Mononuclear cell (primary cell): ENCODE measurements around the gene AOPEP. TPM values are rescaled to one million over a fixed set of nuclear protein-coding genes. Genes with fewer than 3 reads are reported as not detected.

Source experiments
- H3K27me3 ChIP-seq: 2 replicates; pipeline ENCODE4 v1.6.0; 2011; ENCODE audit warnings: low read length, control low read depth; ENCODE audit not compliant: insufficient read depth
- H3K4me1 ChIP-seq: 2 replicates; pipeline ENCODE4 v1.5.1; 2011; ENCODE audit warnings: mild to moderate bottlenecking, low read length, control low read depth; ENCODE audit not compliant: insufficient read depth
- H3K4me3 ChIP-seq: 2 replicates; pipeline ENCODE4 v1.5.1; 2011; ENCODE audit warnings: mild to moderate bottlenecking, low read length, moderate library complexity
- H3K9me3 ChIP-seq: 2 replicates; pipeline ENCODE4 v1.5.1; 2011; ENCODE audit warnings: low read depth, mild to moderate bottlenecking, control low read depth, low read length
- total RNA-seq: library from RNA; depleted of rRNA; stranded (reverse); fragments of >200 nt; gene quantifications from one replicate; pipeline ENCODE4 v1.2.3, GENCODE V29; 2012

AOPEP gene
- total RNA-seq, 1 donor = 6.2 TPM

- no peaks in the 10 kb centered on the region for H3K27me3 ChIP-seq
Measured at GRCh38 chr9:94768766-94769165, 42.3 kb downstream of the AOPEP start.

GRCh38 chr9:94770334-94770733 is 43.8 kb downstream of the AOPEP start:
- Histone ChIP-seq H3K9me3 (no peaks in the 10 kb centered on the region), H3K4me1 (no peaks in the 10 kb centered on the region), H3K4me3 (no peak overlapping the region), H3K27me3 (no peaks in the 10 kb centered on the region)

More at GRCh38 chr9:94768766-94769165, 42.3 kb downstream of the AOPEP start:
- Histone ChIP-seq H3K4me1 (no peaks in the 10 kb centered on the region), H3K9me3 (no peaks in the 10 kb centered on the region), H3K4me3 (no peak overlapping the region)

GRCh38 chr9:94771096-94771495 is 44.6 kb downstream of the AOPEP start:
- Histone ChIP-seq H3K4me1 (no peaks in the 10 kb centered on the region), H3K9me3 (no peaks in the 10 kb centered on the region), H3K27me3 (no peaks in the 10 kb centered on the region), H3K4me3 (no peak overlapping the region)

- Histone ChIP-seq H3K27me3 (no peaks in the 10 kb centered on the region), H3K9me3 (no peaks in the 10 kb centered on the region), H3K4me1 (no peaks in the 10 kb centered on the region), H3K4me3 (no peak overlapping the region)
Measured at GRCh38 chr9:94772144-94772543, 45.6 kb downstream of the AOPEP start.

DNA sequence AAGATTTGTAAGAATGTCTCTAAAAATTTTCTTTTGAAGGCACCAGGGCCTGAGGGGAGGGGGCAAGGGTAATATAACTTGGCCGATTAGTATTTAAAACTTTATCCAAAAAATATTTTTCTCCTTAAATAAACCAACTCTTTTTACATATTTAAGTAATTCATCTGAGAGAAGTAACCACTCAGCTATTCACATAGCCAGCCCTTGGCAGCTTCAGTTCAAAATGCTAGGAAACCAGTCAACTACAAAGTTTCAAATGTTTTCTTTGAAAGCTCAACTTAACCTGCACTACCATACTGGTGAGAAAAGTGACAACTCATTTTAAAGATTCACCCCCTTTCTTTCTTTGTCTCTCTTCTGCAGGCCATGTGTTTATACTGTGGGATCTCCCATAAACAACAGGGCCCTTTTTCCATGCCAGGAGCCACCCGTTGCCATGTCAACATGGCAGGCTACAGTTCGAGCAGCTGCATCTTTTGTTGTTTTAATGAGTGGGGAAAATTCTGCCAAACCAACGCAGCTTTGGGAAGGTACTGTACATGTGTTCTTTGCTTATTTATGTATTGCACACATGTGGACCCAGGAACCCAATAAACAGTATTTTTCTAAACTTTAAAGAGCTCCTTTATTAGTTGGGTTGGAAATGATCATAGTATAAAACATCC is 46.3 kb downstream of the AOPEP start:
- Histone ChIP-seq H3K4me3 (no peak overlapping the region), H3K9me3 (no peaks in the 10 kb centered on the region), H3K27me3 (no peaks in the 10 kb centered on the region), H3K4me1 (no peaks in the 10 kb centered on the region)

DNA sequence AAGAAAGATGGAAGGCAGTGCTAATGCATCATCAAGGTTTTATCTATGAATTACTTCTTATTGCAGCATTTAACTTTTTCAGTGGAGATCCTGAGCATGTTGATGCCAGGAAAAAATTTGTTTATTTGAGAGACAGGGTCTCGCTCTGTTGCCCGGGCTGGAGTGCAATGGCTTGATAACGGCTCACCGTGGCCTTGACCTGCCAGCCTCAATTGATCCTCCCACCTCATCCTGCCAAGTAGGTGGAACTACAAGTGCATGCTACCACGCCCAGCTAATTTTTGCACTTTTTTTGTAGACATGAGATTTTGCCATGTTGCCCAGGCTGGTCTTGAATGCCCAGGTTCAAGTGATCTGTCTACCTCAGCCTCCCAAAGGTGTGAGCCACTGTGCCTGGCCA is 47.2 kb downstream of the AOPEP start:
- Histone ChIP-seq H3K27me3 (no peaks in the 10 kb centered on the region), H3K4me1 (no peaks in the 10 kb centered on the region), H3K4me3 (no peak overlapping the region), H3K9me3 (no peaks in the 10 kb centered on the region)

DNA sequence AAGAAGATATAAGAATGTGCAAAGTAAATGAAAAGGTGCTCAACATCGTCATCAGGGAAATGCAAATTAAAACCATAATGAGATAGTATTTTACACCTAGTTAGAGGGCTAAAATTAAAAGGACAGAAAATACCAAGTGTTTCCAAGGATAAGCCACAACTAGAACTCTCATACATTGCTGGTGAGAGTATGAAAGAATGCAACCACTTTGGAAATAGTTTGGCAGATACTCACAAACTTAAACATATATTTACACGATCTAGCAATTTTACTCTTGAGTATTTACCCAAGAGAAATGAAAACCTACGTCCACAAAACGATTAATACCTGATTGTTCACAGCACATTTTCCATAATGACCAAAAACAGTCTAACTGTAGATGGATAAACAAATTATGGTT is 51.5 kb downstream of the AOPEP start:
- H3K9me3 ChIP-seq = no peaks in the 10 kb centered on the region
- H3K4me3 ChIP-seq = no peak overlapping the region
- H3K4me1 ChIP-seq = no peaks in the 10 kb centered on the region
- H3K27me3 ChIP-seq = no peaks in the 10 kb centered on the region

DNA sequence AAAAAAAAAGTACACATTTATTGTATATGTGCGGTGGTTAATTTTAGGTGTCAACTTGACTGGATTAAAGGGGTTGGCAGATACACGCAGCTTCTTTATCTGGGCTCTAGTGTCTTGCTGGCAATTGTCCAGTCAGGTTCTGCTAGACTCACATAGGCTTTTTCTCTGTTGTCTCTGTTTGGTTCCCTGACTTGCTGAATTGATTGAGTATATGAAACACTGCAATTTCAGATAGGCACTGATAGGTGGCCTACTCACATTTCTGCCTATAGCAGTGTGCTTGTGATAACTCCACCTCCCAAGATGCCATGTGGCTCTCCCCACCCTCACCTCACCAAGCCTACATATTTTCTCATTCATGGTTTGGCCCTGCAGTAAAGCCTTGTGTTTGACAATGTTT is 52.5 kb downstream of the AOPEP start:
- Histone ChIP-seq H3K4me3 (no peak overlapping the region), H3K9me3 (no peaks in the 10 kb centered on the region), H3K4me1 (no peaks in the 10 kb centered on the region), H3K27me3 (no peaks in the 10 kb centered on the region)

- H3K4me1 ChIP-seq = no peaks in the 10 kb centered on the region
- H3K9me3 ChIP-seq = no peaks in the 10 kb centered on the region
Measured at GRCh38 chr9:94779693-94780290, 53.3 kb downstream of the AOPEP start.

GRCh38 chr9:94780516-94780950 is 54.0 kb downstream of the AOPEP start:
- Histone ChIP-seq H3K9me3 (no peaks in the 10 kb centered on the region), H3K4me1 (no peaks in the 10 kb centered on the region), H3K4me3 (no peak overlapping the region), H3K27me3 (no peaks in the 10 kb centered on the region)

More at GRCh38 chr9:94779693-94780290, 53.3 kb downstream of the AOPEP start:
- no peak overlapping the region for H3K4me3 ChIP-seq
- no peaks in the 10 kb centered on the region for H3K27me3 ChIP-seq

- Histone ChIP-seq H3K27me3 (no peaks in the 10 kb centered on the region), H3K4me3 (no peak overlapping the region), H3K4me1 (no peaks in the 10 kb centered on the region), H3K9me3 (no peaks in the 10 kb centered on the region)
Measured at GRCh38 chr9:94782355-94783101, 56.0 kb downstream of the AOPEP start.

- no peaks in the 10 kb centered on the region for H3K27me3 ChIP-seq
- no peak overlapping the region for H3K4me3 ChIP-seq
- no peaks in the 10 kb centered on the region for H3K9me3 ChIP-seq
- no peaks in the 10 kb centered on the region for H3K4me1 ChIP-seq
Measured at GRCh38 chr9:94783102-94783682, 56.7 kb downstream of the AOPEP start.

- no peaks in the 10 kb centered on the region for H3K9me3 ChIP-seq
Measured at GRCh38 chr9:94783928-94784327, 57.4 kb downstream of the AOPEP start.

GRCh38 chr9:94785215-94786169 is 59.0 kb downstream of the AOPEP start:
- Histone ChIP-seq H3K27me3 (no peaks in the 10 kb centered on the region), H3K4me1 (no peaks in the 10 kb centered on the region), H3K9me3 (no peaks in the 10 kb centered on the region), H3K4me3 (no peak overlapping the region)

More at GRCh38 chr9:94783928-94784327, 57.4 kb downstream of the AOPEP start:
- H3K27me3 ChIP-seq = no peaks in the 10 kb centered on the region
- H3K4me1 ChIP-seq = no peaks in the 10 kb centered on the region
- H3K4me3 ChIP-seq = no peak overlapping the region
